GM23338 (cell line): ENCODE results near the gene CELF2.

Experiments
- CREB1 ChIP-seq: fragments of 250-450 bp; sonication (Bioruptor Pico); IDR thresholded peaks from 2 replicates; pipeline ENCODE4 v1.5.0; 2020; ENCODE audit warnings: low read depth, mild to moderate bottlenecking, moderate library complexity
- CTCF ChIP-seq, 2 experiments: fragments of 200-600 bp in 1 of 2; sonication (generic) in 1 of 2; conservative IDR thresholded peaks; 2 replicates each; pipeline versions ENCODE4 v1.5.1 to v1.6.1; 2016 to 2017; ENCODE audit warnings: antibody characterized with exemption in 2 of 2, low read depth in 2 of 2, mild to moderate bottlenecking in 2 of 2, moderate library complexity in 1 of 2
- EZH2 ChIP-seq: fragments of 200-600 bp; sonication (generic); IDR thresholded peaks from one replicate; pipeline ENCODE4 v1.8.0; 2017; ENCODE audit warnings: antibody characterized with exemption, mild to moderate bottlenecking, low read depth; ENCODE audit not compliant: unreplicated experiment
- EZH2phosphoT487 ChIP-seq: fragments of 200-600 bp; sonication (generic); IDR thresholded peaks from one replicate; pipeline ENCODE4 v1.8.1; 2018; ENCODE audit warnings: antibody characterized with exemption; ENCODE audit not compliant: unreplicated experiment
- JUNB ChIP-seq: IDR thresholded peaks from one replicate; pipeline ENCODE4 v1.6.1; 2016; ENCODE audit warnings: antibody characterized with exemption; ENCODE audit not compliant: unreplicated experiment
- NANOG ChIP-seq: IDR thresholded peaks from 2 replicates; pipeline ENCODE4 v1.6.1; 2016; ENCODE audit warnings: antibody characterized with exemption, borderline replicate concordance
- POLR2AphosphoS5 ChIP-seq: IDR thresholded peaks from 2 replicates; pipeline ENCODE4 v1.6.1; 2016; ENCODE audit warnings: antibody characterized with exemption, low read depth
- REST ChIP-seq: IDR thresholded peaks from one replicate; pipeline ENCODE4 v1.6.1; 2018; ENCODE audit warnings: antibody characterized with exemption; ENCODE audit not compliant: unreplicated experiment

DNA sequence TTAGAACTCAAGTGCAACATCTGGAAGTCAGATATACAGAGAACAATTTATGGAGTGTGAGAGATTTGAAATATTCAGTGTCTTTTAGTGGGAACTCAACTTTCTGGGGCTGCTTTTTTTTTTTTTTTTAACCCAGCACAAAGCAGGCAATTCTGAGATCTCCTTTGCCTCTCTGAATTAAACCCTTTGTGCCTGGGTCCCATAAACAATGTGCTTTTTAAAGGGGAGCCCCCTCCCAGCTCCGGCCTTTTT is 146.8 kb downstream of the CELF2 start:
- TF ChIP-seq CTCF (conservative IDR thresholded peaks at IDR 0.05; ENCODE audit: low read depth in 2 of 2) (no peak), EZH2phosphoT487 (no peak), JUNB (no peak), EZH2 (no peak), POLR2AphosphoS5 (no peak), CREB1 (CRISPR knock-in tag) (no peak), REST (no peak), NANOG (no peak)
